Osteoblast (primary cell): Measurements from ENCODE around the gene PTGR3. TPM values are rescaled to one million over a fixed set of nuclear protein-coding genes. Genes with fewer than 3 reads are reported as not detected.

Experiments used
- DNase-seq: peaks from one replicate; pipeline ENCODE4 v3.0.0; 2011; ENCODE audit warnings: low spot score, mixed read lengths; ENCODE audit not compliant: insufficient read length; ENCODE audit errors: missing footprints
- H2AFZ ChIP-seq: 2 replicates; pipeline ENCODE4 v1.6.0; 2011; ENCODE audit warnings: mild to moderate bottlenecking, low read length
- H3K27ac ChIP-seq: 2 replicates; pipeline ENCODE4 v1.5.1; 2011; ENCODE audit warnings: mild to moderate bottlenecking, low read depth, low read length, moderate library complexity
- H3K27me3 ChIP-seq: 2 replicates; pipeline ENCODE4 v1.6.0; 2012; ENCODE audit warnings: mild to moderate bottlenecking, control low read depth, inconsistent platforms, low read length, moderate library complexity; ENCODE audit not compliant: insufficient read depth
- H3K36me3 ChIP-seq: 2 replicates; pipeline ENCODE4 v1.5.1; 2011; ENCODE audit warnings: mild to moderate bottlenecking, low read length, control low read depth, moderate library complexity; ENCODE audit not compliant: insufficient read depth
- H3K4me1 ChIP-seq: 2 replicates; pipeline ENCODE4 v1.5.1; 2011; ENCODE audit warnings: mild to moderate bottlenecking, low read length, control low read depth, moderate library complexity; ENCODE audit not compliant: insufficient read depth
- H3K4me2 ChIP-seq: 2 replicates; pipeline ENCODE4 v1.6.0; 2011; ENCODE audit warnings: mild to moderate bottlenecking, low read length; ENCODE audit not compliant: insufficient read depth
- H3K4me3 ChIP-seq: fragments of 200-600 bp; sonication (generic); 3 replicates; pipeline ENCODE4 v1.5.1; 2012; ENCODE audit warnings: mild to moderate bottlenecking, low read length, inconsistent platforms; ENCODE audit not compliant: insufficient read depth
- H3K79me2 ChIP-seq: 2 replicates; pipeline ENCODE4 v1.6.0; 2012; ENCODE audit warnings: mild to moderate bottlenecking, low read length, control low read depth, inconsistent platforms; ENCODE audit not compliant: insufficient read depth
- H3K9me3 ChIP-seq: 2 replicates; pipeline ENCODE4 v1.5.1; 2011; ENCODE audit warnings: low read depth, low read length, control low read depth
- H4K20me1 ChIP-seq: 2 replicates; pipeline ENCODE4 v1.6.0; 2012; ENCODE audit warnings: mild to moderate bottlenecking, low read length, control low read depth; ENCODE audit not compliant: insufficient read depth
- CTCF ChIP-seq: IDR thresholded peaks from 2 replicates; pipeline ENCODE4 v1.5.1; 2011; ENCODE audit warnings: mild to moderate bottlenecking, low read depth, low read length, moderate library complexity; ENCODE audit errors: extremely low read depth
- total RNA-seq: library from RNA; depleted of rRNA; stranded (reverse); fragments of >200 nt; gene quantifications from 2 replicates; pipeline ENCODE4 v1.2.3, GENCODE V29; 2012

The PTGR3 gene
- total RNA-seq, 1 donor, result 8.3 TPM

- no peaks in the 10 kb centered on the region for H3K9me3 ChIP-seq
- no peaks in the 10 kb centered on the region for H3K27me3 ChIP-seq
- no peaks in the 10 kb centered on the region for H3K36me3 ChIP-seq
- no peak for DNase-seq
- no peak for TF ChIP-seq CTCF
- H2AFZ ChIP-seq, result no peak overlapping the region
- H4K20me1 ChIP-seq, result no peaks in the 10 kb centered on the region
- H3K4me2 ChIP-seq, result no peak overlapping the region
- no peak overlapping the region for H3K4me3 ChIP-seq
- peaks cover 9% of the 10 kb centered on the region for H3K79me2 ChIP-seq
- H3K4me1 ChIP-seq, result no peaks in the 10 kb centered on the region
- H3K27ac ChIP-seq, result no peak overlapping the region
Measured at GRCh38 chr18:75235896-75236295, 27.0 kb upstream of the PTGR3 start.

GRCh38 chr18:75234901-75235300 is 26.0 kb upstream of the PTGR3 start:
- H3K4me2 ChIP-seq, result no peak overlapping the region

GRCh38 chr18:75231053-75231406 is 22.1 kb upstream of the PTGR3 start:
- no peak for TF ChIP-seq CTCF
- Histone ChIP-seq H3K4me3 (no peak overlapping the region), H3K9me3 (no peaks in the 10 kb centered on the region), H3K79me2 (peaks cover 25% of the 10 kb centered on the region), H3K27ac (no peak overlapping the region), H3K27me3 (no peaks in the 10 kb centered on the region), H4K20me1 (no peaks in the 10 kb centered on the region), H3K4me2 (no peak overlapping the region), H3K36me3 (no peaks in the 10 kb centered on the region), H2AFZ (no peak overlapping the region), H3K4me1 (peaks cover 19% of the 10 kb centered on the region)
- DNase-seq, result no peak

More at GRCh38 chr18:75234901-75235300, 26.0 kb upstream of the PTGR3 start:
- peaks cover 11% of the 10 kb centered on the region for H3K79me2 ChIP-seq
- H3K27ac ChIP-seq, result no peak overlapping the region
- no peaks in the 10 kb centered on the region for H3K27me3 ChIP-seq
- no peaks in the 10 kb centered on the region for H3K4me1 ChIP-seq
- no peak overlapping the region for H2AFZ ChIP-seq
- H3K36me3 ChIP-seq, result no peaks in the 10 kb centered on the region
- no peaks in the 10 kb centered on the region for H3K9me3 ChIP-seq
- no peak for TF ChIP-seq CTCF
- no peaks in the 10 kb centered on the region for H4K20me1 ChIP-seq
- H3K4me3 ChIP-seq, result no peak overlapping the region
- no peak for DNase-seq

- no peaks in the 10 kb centered on the region for H3K9me3 ChIP-seq
- H3K4me2 ChIP-seq, result no peak overlapping the region
- H2AFZ ChIP-seq, result no peak overlapping the region
Measured at GRCh38 chr18:75230163-75231052, 21.5 kb upstream of the PTGR3 start.

More at GRCh38 chr18:75230163-75231052, 21.5 kb upstream of the PTGR3 start:
- no peaks in the 10 kb centered on the region for H3K27me3 ChIP-seq
- no peak for TF ChIP-seq CTCF
- H3K79me2 ChIP-seq, result peaks cover 29% of the 10 kb centered on the region
- H3K4me1 ChIP-seq, result peaks cover 19% of the 10 kb centered on the region
- no peak overlapping the region for H3K27ac ChIP-seq
- no peaks in the 10 kb centered on the region for H4K20me1 ChIP-seq
- H3K36me3 ChIP-seq, result no peaks in the 10 kb centered on the region
- no peak overlapping the region for H3K4me3 ChIP-seq
- no peak for DNase-seq
